Calu3 (cell line): ENCODE measurements around the gene RGMA. TPM values are rescaled to one million over a fixed set of nuclear protein-coding genes. Genes with fewer than 3 reads are reported as not detected.
A peak's percentile ranks its signal among the peaks of the same experiment; 100 is the strongest.

Experiments
- Bru-seq: library from RNA; stranded (reverse); fragments of 400-500 nt; gene quantifications from one replicate; lab custom pipeline; 2021; lab: Mats Ljungman, UMichigan
- BruChase-seq, 2 experiments: library from RNA; stranded (reverse); fragments of 400-500 nt; gene quantifications; one replicate each; lab custom pipeline; 2021; lab: Mats Ljungman, UMichigan
- BruUV-seq: library from RNA; stranded (reverse); fragments of 400-500 nt; replicated peaks from 2 replicates; lab custom pipeline; 2021; lab: Mats Ljungman, UMichigan
- CTCF ChIA-PET: fragments of 300-600 bp; sonication (Branson Sonifier 250); formaldehyde crosslinking; loops from one replicate; lab custom pipeline; 2022; ENCODE audit warnings: antibody characterized with exemption; lab: Charles Lee
- DNase-seq: peaks from one replicate; pipeline ENCODE4 v3.0.0; 2022
- H3K27ac Mint-ChIP-seq: one replicate; pipeline ENCODE4 v1.8.0; 2022; ENCODE audit warnings: mixed read lengths; ENCODE audit not compliant: unreplicated experiment
- H3K27me3 Mint-ChIP-seq: one replicate; pipeline ENCODE4 v1.8.0; 2022; ENCODE audit warnings: mixed read lengths; ENCODE audit not compliant: unreplicated experiment
- H3K36me3 Mint-ChIP-seq: one replicate; pipeline ENCODE4 v1.8.0; 2022; ENCODE audit warnings: mild to moderate bottlenecking, moderate library complexity, mixed read lengths; ENCODE audit not compliant: insufficient read depth, unreplicated experiment
- H3K4me1 Mint-ChIP-seq: one replicate; pipeline ENCODE4 v1.8.0; 2022; ENCODE audit warnings: mild to moderate bottlenecking, low read depth, mixed read lengths; ENCODE audit not compliant: unreplicated experiment
- H3K4me3 Mint-ChIP-seq: one replicate; pipeline ENCODE4 v1.8.0; 2022; ENCODE audit warnings: mild to moderate bottlenecking, low read depth, moderate library complexity, mixed read lengths; ENCODE audit not compliant: unreplicated experiment
- H3K9me3 Mint-ChIP-seq: one replicate; pipeline ENCODE4 v1.8.0; 2022; ENCODE audit warnings: low read depth, mixed read lengths; ENCODE audit not compliant: unreplicated experiment
- CTCF ChIP-seq: fragments of 200-600 bp; IDR thresholded peaks from one replicate; pipeline ENCODE4 v1.8.0; 2022; ENCODE audit warnings: antibody characterized with exemption; ENCODE audit not compliant: unreplicated experiment
- intact Hi-C: fragments of 100-400 bp; cut with micrococcal nuclease; formaldehyde crosslinking; loops from one replicate; pipeline ENCODE4 v1.10.0; 2022; ENCODE audit not compliant: unreplicated experiment
- long read RNA-seq: library from polyadenylated mRNA; stranded (forward); transcript quantifications from one replicate; pipeline ENCODE4 v2.0.0, GENCODE V29; 2022
- total RNA-seq: library from RNA; stranded (reverse); gene quantifications from 2 replicates; pipeline ENCODE4 v1.2.3, GENCODE V29; 2022

The RGMA gene
- total RNA-seq (0.73 and 0.78 TPM in 2 replicates), Bru-seq, nascent RNA (percentile 17 among the genes with signal in this experiment), BruChase-seq, experiment 1, labeled RNA remaining after a 6-hour chase (percentile 10 among the genes with signal in this experiment), BruChase-seq, experiment 2, labeled RNA remaining after a 2-hour chase (percentile 15 among the genes with signal in this experiment)
- long read RNA-seq = 0 reads

GRCh38 chr15:93088981-93089726 is at the start of gene RGMA:
Gene RGMA, minus strand, starts transcription at chr15:93089211. Its CDS starts 279 bp downstream, at chr15:93088932.
- DNase-seq = peak; percentile 26
- no peak for TF ChIP-seq CTCF
- Mint-ChIP-seq H3K4me1 (peaks cover 16% of the 10 kb centered on the region), H3K36me3 (no peaks in the 10 kb centered on the region), H3K4me3 (peak within 1 kb of the TSS; percentile 62), H3K27ac (no peak within 1 kb of the TSS), H3K27me3 (peaks cover 67% of the 10 kb centered on the region), H3K9me3 (no peaks in the 10 kb centered on the region)
- intact Hi-C loops = loop anchor here (5.0 to 10.0 kb wide), 4 partner anchors 88 to 526 kb away; no protein-coding TSS in a partner anchor
- CTCF ChIA-PET = interaction anchor here (0.9 to 2.4 kb wide), 6 partner anchors 12 to 1030 kb away, joined by 3 to 55 read pairs (median 8); no protein-coding TSS in a partner anchor
- BruUV-seq = no TSS peak

- no peak for DNase-seq
- intact Hi-C loops = no loop called here
- Mint-ChIP-seq H3K4me1 (no peaks in the 10 kb centered on the region), H3K9me3 (no peaks in the 10 kb centered on the region), H3K4me3 (no peak overlapping the region), H3K27ac (no peak overlapping the region), H3K36me3 (no peaks in the 10 kb centered on the region), H3K27me3 (no peaks in the 10 kb centered on the region)
- TF ChIP-seq CTCF = no peak
- CTCF ChIA-PET = interaction anchor here (0.7 kb wide), 1 partner anchor 396 kb away, joined by 3 read pairs; no protein-coding TSS in a partner anchor
- no TSS peak for BruUV-seq
Measured at GRCh38 chr15:93136606-93137005, 47.6 kb upstream of the RGMA start.

GRCh38 chr15:93135997-93136397 is 47.0 kb upstream of the RGMA start:
- TF ChIP-seq CTCF = no peak
- CTCF ChIA-PET = no interaction called here
- Mint-ChIP-seq H3K4me1 (no peaks in the 10 kb centered on the region), H3K4me3 (no peak overlapping the region), H3K27ac (no peak overlapping the region), H3K36me3 (no peaks in the 10 kb centered on the region), H3K9me3 (no peaks in the 10 kb centered on the region), H3K27me3 (no peaks in the 10 kb centered on the region)
- no peak for DNase-seq
- no TSS peak for BruUV-seq
- intact Hi-C loops = no loop called here

- H3K4me3 Mint-ChIP-seq = no peak overlapping the region
- BruUV-seq = no TSS peak
- no peak overlapping the region for H3K27ac Mint-ChIP-seq
- TF ChIP-seq CTCF = no peak
- DNase-seq = no peak
- no peaks in the 10 kb centered on the region for H3K4me1 Mint-ChIP-seq
- no peaks in the 10 kb centered on the region for H3K27me3 Mint-ChIP-seq
- H3K36me3 Mint-ChIP-seq = no peaks in the 10 kb centered on the region
- intact Hi-C loops = no loop called here
- CTCF ChIA-PET = no interaction called here
- no peaks in the 10 kb centered on the region for H3K9me3 Mint-ChIP-seq
Measured at GRCh38 chr15:93135459-93135858, 46.4 kb upstream of the RGMA start.
